ENCODE results near the gene TMEM163. TPM values are rescaled to one million over a fixed set of nuclear protein-coding genes. Genes with fewer than 3 reads are reported as not detected.

TMEM163 gene
- total and polyA plus RNA-seq, 2 of the 13 experiments (the other 11 are each of a cell fraction or from before 2014, with no cell fraction given), result 0.05 TPM; not detected in 1

- no peaks in the 10 kb centered on the region for H3K79me2 ChIP-seq (ENCODE audit: insufficient read depth, low read length)
- CTCF ChIA-PET (ENCODE audit: low intra/inter-chr PET ratio, low total read pairs), result no interaction called here
Measured at GRCh38 chr2:134763164-134763710, 44.4 kb upstream of the TMEM163 start.

More at GRCh38 chr2:134763164-134763710, 44.4 kb upstream of the TMEM163 start:
- no peak for DNase-seq (ENCODE audit: low spot score)
- H3K27me3 ChIP-seq (ENCODE audit: control insufficient read depth in 1 of 2, insufficient read depth in 2 of 2, low read length in 2 of 2), result peaks cover 0 to 5% of the 10 kb centered on the region in 2 experiments; a peak in 1 of 5 replicates
- POLR2A ChIA-PET, result no interaction called here
- H3K4me3 ChIP-seq (replicated peaks in 1 of 3; ENCODE audit: insufficient read depth in 1 of 3, low read depth in 2 of 3, low read length in 3 of 3), result no peak overlapping the region
- H4K20me1 ChIP-seq (ENCODE audit: insufficient read depth, low read length), result no peaks in the 10 kb centered on the region
- no peaks in the 10 kb centered on the region for H3K4me1 ChIP-seq (ENCODE audit: insufficient read depth, low read length)
- H3K36me3 ChIP-seq (replicated peaks in 1 of 2; ENCODE audit: control insufficient read depth in 1 of 2, insufficient read depth in 2 of 2, low read length in 2 of 2), result no peaks in the 10 kb centered on the region
- 8% methylated on average over 4 of the region's 4 CpGs for WGBS (ENCODE audit: low lambda C conversion rate)
- no peak for FAIRE-seq
- no peaks in the 10 kb centered on the region for H3K9me3 ChIP-seq (ENCODE audit: low read length)
- intact Hi-C loops (cut with micrococcal nuclease; ENCODE audit: unreplicated experiment) (no loop called here), in situ Hi-C loops (cut with HindIII; ENCODE audit: extremely low pct_ligation_motif_present, low pct_unique_long_range_greater_than_20kb) (no loop called here)
- BruUV-seq (replicated peaks), result no TSS peak
- no peak overlapping the region for H3K9ac ChIP-seq (ENCODE audit: insufficient read depth, low read depth, low read length)
- TF ChIP-seq TBP (CRISPR knock-in tag; IDR thresholded peaks at IDR 0.05) (no peak), ZNF800 (CRISPR knock-in tag; IDR thresholded peaks at IDR 0.05) (no peak), CSRNP2 (CRISPR knock-in tag; conservative IDR thresholded peaks at IDR 0.05; ENCODE audit: low read depth) (no peak), AFF4 (CRISPR knock-in tag; IDR thresholded peaks at IDR 0.05) (no peak), NR1H2 (CRISPR knock-in tag; IDR thresholded peaks at IDR 0.05; ENCODE audit: borderline replicate concordance, low read depth) (no peak), ATF7 (IDR thresholded peaks at IDR 0.05) (no peak), ATF7 (CRISPR knock-in tag; IDR thresholded peaks at IDR 0.05) (no peak), STAT5B (CRISPR knock-in tag; IDR thresholded peaks at IDR 0.05) (no peak), SETDB1 (CRISPR knock-in tag; IDR thresholded peaks at IDR 0.05; ENCODE audit: borderline replicate concordance) (no peak), ZNF839 (CRISPR knock-in tag; IDR thresholded peaks at IDR 0.05; ENCODE audit: borderline replicate concordance) (no peak)
- no peak overlapping the region for H3K4me2 ChIP-seq (ENCODE audit: low read depth, low read length)
- no peak overlapping the region for H3K27ac ChIP-seq (ENCODE audit: extremely low read length, insufficient read depth, low read length)
- no peak; the same call in 1 of the 3 replicates for ATAC-seq
- H2AFZ ChIP-seq (ENCODE audit: low read length), result no peak overlapping the region

All from HepG2 (cell line).